SK-N-MC (cell line): Measurements from ENCODE around the gene CKAP2L.

ENCODE experiments used
- DNase-seq: peaks from one replicate; pipeline ENCODE4 v3.0.0-alpha.2; 2011; ENCODE audit warnings: low read depth, low spot score
- H3K27ac ChIP-seq: fragments of 200-600 bp; sonication (generic); 2 replicates; pipeline ENCODE4 v1.5.1; 2016; ENCODE audit warnings: mixed run types
- H3K36me3 ChIP-seq: fragments of 200-600 bp; sonication (generic); 2 replicates; pipeline ENCODE4 v1.6.1; 2017; ENCODE audit warnings: antibody characterized with exemption, low read length, mixed read lengths; ENCODE audit not compliant: insufficient read depth
- H3K4me3 ChIP-seq: fragments of 200-600 bp; sonication (generic); 2 replicates; pipeline ENCODE4 v1.5.1; 2016
- H3K9ac ChIP-seq: fragments of 200-600 bp; sonication (generic); 2 replicates; pipeline ENCODE4 v1.8.0; 2017; ENCODE audit warnings: mixed run types, mixed read lengths; ENCODE audit not compliant: insufficient read length
- H3K9me3 ChIP-seq: fragments of 200-600 bp; sonication (generic); 2 replicates; pipeline ENCODE4 v1.6.1; 2017; ENCODE audit warnings: low read depth, mild to moderate bottlenecking, antibody characterized with exemption, low read length, moderate library complexity, mixed read lengths
- EZH2 ChIP-seq: fragments of 200-600 bp; sonication (generic); IDR thresholded peaks from one replicate; pipeline ENCODE4 v1.6.1; 2017; ENCODE audit warnings: antibody characterized with exemption
- FOXP2 ChIP-seq: optimal IDR thresholded peaks from 2 replicates; pipeline ENCODE3; 2011; ENCODE audit warnings: mild to moderate bottlenecking, moderate library complexity; ENCODE audit not compliant: insufficient read depth; ENCODE audit errors: extremely low read length, control extremely low read depth
- POLR2AphosphoS5 ChIP-seq: IDR thresholded peaks from 2 replicates; pipeline ENCODE4 v1.6.1; 2012; ENCODE audit warnings: mild to moderate bottlenecking, low read depth, low read length, borderline replicate concordance

Gene CKAP2L

DNA sequence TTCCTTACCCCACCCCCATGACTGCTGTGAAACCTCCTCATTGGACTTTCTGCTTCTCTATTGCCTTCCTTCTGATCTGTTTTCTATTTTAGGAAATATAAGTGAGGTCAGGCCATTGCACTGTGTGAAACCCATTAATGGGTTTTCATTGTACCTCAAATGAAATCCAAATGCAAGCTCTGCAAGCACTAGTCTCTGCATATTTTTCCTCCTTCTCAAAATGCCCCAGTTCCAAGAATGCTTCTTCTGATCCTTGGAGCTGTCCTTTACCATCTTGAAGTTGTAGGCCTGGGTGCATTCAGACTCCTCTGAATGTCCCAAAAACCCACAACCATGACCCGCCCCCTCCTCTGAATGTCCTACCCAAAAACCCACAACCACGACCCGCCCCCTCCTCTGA lies 11.7 kb upstream of the CKAP2L start:
- H3K4me3 ChIP-seq: no peak overlapping the region
- H3K36me3 ChIP-seq: no peaks in the 10 kb centered on the region
- no peak for TF ChIP-seq EZH2
- TF ChIP-seq FOXP2: no peak
- TF ChIP-seq POLR2AphosphoS5: no peak
- no peak overlapping the region for H3K9ac ChIP-seq
- no peak for DNase-seq
- H3K9me3 ChIP-seq: no peaks in the 10 kb centered on the region
- no peak overlapping the region for H3K27ac ChIP-seq

DNA sequence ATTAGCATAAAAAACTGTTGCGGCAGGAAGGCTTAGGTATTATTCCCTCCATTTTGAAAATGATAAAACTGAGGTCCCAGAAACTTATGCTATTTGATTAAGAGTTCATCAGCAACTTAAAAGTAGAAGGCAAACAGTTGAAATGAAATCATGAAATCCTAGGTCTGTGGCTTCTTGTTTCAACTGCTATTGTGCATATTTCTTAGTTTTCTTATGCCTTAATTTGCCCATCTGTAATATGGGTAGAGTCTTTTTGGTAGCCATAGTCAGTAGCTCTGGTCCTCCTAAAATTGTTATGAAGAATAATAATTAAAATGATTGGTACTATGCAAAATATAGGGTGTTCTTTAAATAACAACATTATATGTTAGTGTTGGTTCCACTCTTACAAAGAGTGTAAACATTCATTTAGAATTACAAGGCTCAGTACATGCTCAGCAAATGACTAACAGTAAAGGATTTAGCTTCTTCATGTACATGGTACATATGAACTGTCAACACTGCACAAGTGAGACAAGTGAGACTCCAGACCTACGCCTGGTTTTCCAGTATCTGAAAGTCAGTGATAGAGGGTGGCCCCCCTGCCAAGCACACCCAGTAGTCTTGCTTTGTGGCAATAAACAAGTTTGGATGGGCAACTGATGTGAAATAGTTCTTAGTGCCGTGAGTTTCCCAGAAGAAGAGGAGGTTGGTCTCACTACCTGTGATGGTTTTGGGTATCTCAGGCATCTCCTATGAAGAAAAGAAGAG lies 10.3 kb upstream of the CKAP2L start:
- Histone ChIP-seq H3K36me3 (no peaks in the 10 kb centered on the region), H3K4me3 (no peak overlapping the region), H3K9ac (no peak overlapping the region), H3K27ac (no peak overlapping the region), H3K9me3 (no peaks in the 10 kb centered on the region)
- no peak for DNase-seq
- TF ChIP-seq FOXP2 (no peak), EZH2 (no peak), POLR2AphosphoS5 (no peak)

DNA sequence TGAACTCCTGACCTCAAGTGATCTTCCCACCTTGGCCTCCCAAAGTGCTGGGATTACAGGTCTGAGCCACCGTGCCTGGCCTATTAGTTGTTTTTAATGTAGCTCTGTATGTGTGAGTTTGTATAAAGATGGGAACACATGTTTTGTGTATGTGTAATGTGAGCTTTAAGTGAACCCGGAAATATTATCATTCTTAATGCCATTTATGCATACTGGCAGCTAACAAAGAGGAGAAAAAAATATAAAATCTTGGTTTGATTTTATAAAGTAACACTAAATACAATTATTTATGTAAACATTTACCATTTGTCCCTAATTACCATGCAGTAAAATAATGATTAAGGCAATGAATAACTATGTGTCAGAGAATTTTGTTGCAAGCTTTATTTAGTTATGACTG lies 9.1 kb upstream of the CKAP2L start:
- H3K9ac ChIP-seq: no peak overlapping the region
- H3K9me3 ChIP-seq: no peaks in the 10 kb centered on the region
- H3K36me3 ChIP-seq: no peaks in the 10 kb centered on the region
- DNase-seq: no peak
- no peak overlapping the region for H3K4me3 ChIP-seq
- H3K27ac ChIP-seq: no peak overlapping the region
- no peak for TF ChIP-seq POLR2AphosphoS5
- no peak for TF ChIP-seq EZH2
- TF ChIP-seq FOXP2: no peak

DNA sequence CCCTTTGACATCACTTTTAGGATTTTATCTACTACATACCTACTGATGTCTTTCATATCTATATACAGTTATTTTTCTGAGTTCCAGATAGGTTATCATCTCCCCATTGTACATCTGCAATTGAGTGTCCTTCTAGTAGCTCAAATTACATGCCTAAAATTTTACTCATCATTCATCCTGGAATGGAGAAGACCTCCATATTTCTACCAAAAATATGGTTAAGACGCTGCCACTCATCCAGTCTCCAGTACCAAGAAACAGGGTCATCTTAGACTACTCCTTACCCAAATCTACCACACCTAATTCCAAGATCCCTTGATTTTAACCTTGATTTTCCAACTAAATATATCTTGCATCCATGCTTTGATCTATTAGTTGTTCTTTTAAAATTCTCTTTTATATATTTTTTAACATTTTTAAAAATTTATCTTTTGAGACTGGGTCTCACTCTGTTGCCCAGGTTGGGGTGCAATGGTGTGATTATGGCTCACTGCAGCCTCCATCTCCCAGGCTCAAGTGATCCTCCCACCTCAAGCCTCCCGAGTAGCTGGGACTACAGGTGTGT lies 8.6 kb upstream of the CKAP2L start:
- DNase-seq: no peak
- Histone ChIP-seq H3K9ac (no peak overlapping the region), H3K36me3 (no peaks in the 10 kb centered on the region), H3K4me3 (no peak overlapping the region), H3K27ac (no peak overlapping the region), H3K9me3 (no peaks in the 10 kb centered on the region)
- TF ChIP-seq EZH2 (no peak), POLR2AphosphoS5 (no peak), FOXP2 (no peak)

DNA sequence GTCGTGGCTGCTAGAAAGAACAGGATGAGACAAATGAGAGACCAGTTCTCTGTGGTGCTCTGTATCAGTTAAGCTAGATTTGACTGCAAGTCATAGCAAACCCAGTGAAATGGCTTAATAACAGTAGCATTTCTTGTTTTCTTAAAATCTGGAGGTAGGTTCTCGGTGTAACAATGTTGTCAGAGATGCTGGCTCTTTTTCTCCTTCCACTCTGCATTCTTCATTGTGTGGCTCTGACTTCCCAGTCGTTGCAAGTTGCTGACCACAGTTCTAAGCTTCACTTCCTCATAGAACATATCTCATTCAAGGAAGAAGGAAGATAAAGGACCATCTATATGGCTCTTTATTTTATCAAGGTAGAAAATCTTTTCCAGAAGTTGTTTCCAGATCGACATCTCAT lies 7.9 kb upstream of the CKAP2L start:
- no peak for DNase-seq
- no peak overlapping the region for H3K9ac ChIP-seq
- no peaks in the 10 kb centered on the region for H3K9me3 ChIP-seq
- H3K36me3 ChIP-seq: no peaks in the 10 kb centered on the region
- no peak for TF ChIP-seq POLR2AphosphoS5
- H3K4me3 ChIP-seq: no peak overlapping the region
- H3K27ac ChIP-seq: no peak overlapping the region

DNA sequence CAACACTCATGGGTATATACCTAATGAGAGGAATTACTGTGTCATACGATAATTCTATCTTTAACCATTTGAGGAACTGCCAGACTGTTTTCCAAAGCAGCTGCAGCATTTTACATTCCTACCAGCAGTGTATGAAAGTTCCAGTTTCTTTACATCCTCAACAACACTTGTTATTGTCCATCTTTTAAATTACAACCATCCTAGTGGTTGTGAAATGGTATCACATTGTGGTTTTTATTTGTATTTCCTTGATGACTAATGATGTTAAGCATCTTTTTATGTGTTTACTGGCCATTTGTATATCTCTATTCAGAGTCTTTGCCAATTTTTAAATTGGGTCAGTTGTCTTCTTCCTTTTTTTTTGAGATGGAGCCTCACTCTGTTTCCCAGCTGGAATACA lies 4.0 kb upstream of the CKAP2L start:
- TF ChIP-seq EZH2 (no peak), POLR2AphosphoS5 (no peak), FOXP2 (no peak)
- no peaks in the 10 kb centered on the region for H3K9me3 ChIP-seq
- no peaks in the 10 kb centered on the region for H3K36me3 ChIP-seq
- H3K9ac ChIP-seq: no peak overlapping the region
- DNase-seq: no peak
- H3K27ac ChIP-seq: no peak overlapping the region
- H3K4me3 ChIP-seq: no peak overlapping the region

DNA sequence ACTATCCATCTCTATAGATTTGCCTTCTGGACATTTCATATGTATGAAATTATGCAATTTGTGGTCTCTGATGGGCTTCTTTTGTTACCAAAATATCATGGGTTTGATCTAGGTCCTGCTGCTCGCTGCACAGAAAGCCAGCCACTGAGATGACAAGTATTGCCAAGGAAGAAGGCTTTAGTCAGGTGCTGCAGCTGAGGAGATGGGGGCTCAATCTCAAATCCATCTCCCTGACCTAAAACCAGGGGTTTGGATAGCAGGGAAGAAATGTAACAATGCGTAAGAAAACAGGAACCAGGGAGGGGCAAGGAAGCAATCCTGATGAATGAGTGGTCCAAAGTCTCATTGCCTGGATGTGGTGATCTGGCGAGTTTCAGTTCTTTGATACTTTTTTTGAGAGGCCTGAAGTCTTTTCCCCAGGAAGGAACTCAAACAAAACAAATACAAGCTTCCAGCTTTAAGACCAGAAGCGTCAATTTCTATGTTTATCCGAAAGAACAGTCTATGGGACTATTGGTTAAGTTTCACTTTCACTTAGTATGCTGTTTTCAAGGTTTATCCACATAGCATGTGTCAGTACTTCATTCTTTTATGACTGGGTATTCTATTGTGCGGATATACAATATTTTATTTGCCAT lies 3.4 kb upstream of the CKAP2L start:
- no peak for DNase-seq
- no peaks in the 10 kb centered on the region for H3K9me3 ChIP-seq
- H3K36me3 ChIP-seq: no peaks in the 10 kb centered on the region
- H3K9ac ChIP-seq: no peak overlapping the region
- H3K4me3 ChIP-seq: no peak overlapping the region
- H3K27ac ChIP-seq: no peak overlapping the region
- TF ChIP-seq POLR2AphosphoS5: no peak

DNA sequence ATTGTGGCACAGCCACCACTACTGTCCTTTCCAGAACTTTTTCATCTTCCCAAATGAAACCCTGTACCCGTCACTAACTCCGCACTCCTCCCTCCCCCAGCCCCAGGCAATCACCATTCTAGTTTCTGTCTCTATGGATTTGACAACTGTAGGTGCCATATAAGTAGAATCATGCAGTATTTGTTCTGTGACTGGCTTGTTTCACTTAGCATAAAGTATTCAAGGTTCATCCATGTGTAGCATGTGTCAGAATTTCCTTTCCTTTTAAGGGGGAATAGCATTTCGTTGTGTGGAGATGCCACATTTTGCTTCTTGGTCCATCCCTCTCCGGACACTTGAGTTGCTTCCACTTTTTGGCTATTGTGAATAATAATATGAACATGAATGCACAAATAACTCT lies 842 bp upstream of the CKAP2L start:
- Histone ChIP-seq H3K9me3 (no peaks in the 10 kb centered on the region), H3K9ac (peak overlapping the region; percentile 60), H3K4me3 (peak overlapping the region; percentile 98), H3K36me3 (peaks cover 15% of the 10 kb centered on the region), H3K27ac (no peak overlapping the region)
- TF ChIP-seq EZH2 (no peak), FOXP2 (no peak), POLR2AphosphoS5 (no peak)
- no peak for DNase-seq

DNA sequence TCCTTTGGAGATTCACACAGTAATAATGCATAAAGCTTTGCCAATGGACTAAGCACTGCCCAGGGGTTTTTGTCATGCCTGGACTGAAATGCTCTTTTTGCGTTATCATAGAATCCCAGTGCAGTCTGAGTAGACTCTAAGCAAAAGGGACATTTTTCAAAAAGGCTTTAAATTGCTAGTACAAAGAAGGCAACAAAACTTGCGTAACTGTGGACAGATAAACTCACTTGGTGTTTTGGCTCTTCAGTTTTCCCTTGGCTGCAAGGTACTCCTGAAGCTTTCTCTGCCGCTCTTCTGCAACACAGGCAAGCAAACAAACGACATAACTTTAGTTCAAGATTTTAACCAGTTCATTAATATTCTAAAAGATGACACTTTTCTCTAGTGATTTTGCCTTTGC lies 2.1 kb downstream of the CKAP2L start:
- DNase-seq: no peak
- H3K9ac ChIP-seq: no peak overlapping the region
- no peak overlapping the region for H3K4me3 ChIP-seq
- TF ChIP-seq EZH2: no peak
- TF ChIP-seq POLR2AphosphoS5: no peak
- no peak for TF ChIP-seq FOXP2
- H3K27ac ChIP-seq: no peak overlapping the region
- no peaks in the 10 kb centered on the region for H3K9me3 ChIP-seq
- H3K36me3 ChIP-seq: peaks cover 45% of the 10 kb centered on the region
